Mesenchymal stem cell (in vitro differentiated cells and primary cell): ENCODE results near the gene ADAM12.

Source experiments
- DNase-seq: peaks from one replicate; pipeline ENCODE4 v3.0.0-alpha.2; 2013
- H2AFZ ChIP-seq: one replicate; pipeline ENCODE4 v1.6.1; 2013; ENCODE audit warnings: low read depth, mild to moderate bottlenecking, control low read depth, inconsistent platforms, low read length, moderate library complexity
- H2AK5ac ChIP-seq: 2 replicates; pipeline ENCODE4 v1.6.1; 2013; ENCODE audit warnings: low read length, moderate library complexity, mild to moderate bottlenecking, inconsistent platforms; ENCODE audit not compliant: severe bottlenecking
- H2BK120ac ChIP-seq: one replicate; pipeline ENCODE4 v1.6.1; 2013; ENCODE audit warnings: low read depth, mild to moderate bottlenecking, inconsistent platforms, low read length, moderate library complexity
- H2BK12ac ChIP-seq, 2 experiments: one replicate each; pipeline ENCODE4 v1.6.1; 2013; ENCODE audit warnings: inconsistent platforms in 2 of 2, low read length in 2 of 2, mild to moderate bottlenecking in 2 of 2, moderate library complexity in 2 of 2, control low read depth in 1 of 2
- H2BK15ac ChIP-seq: one replicate; pipeline ENCODE4 v1.6.1; 2013; ENCODE audit warnings: mild to moderate bottlenecking, low read depth, inconsistent platforms; ENCODE audit not compliant: poor library complexity, severe bottlenecking
- H2BK5ac ChIP-seq: 2 replicates; pipeline ENCODE4 v1.6.1; 2013; ENCODE audit warnings: low read depth, mild to moderate bottlenecking, low read length, control low read depth, inconsistent platforms; ENCODE audit not compliant: poor library complexity, severe bottlenecking
- H3K14ac ChIP-seq, 2 experiments: one replicate each; pipeline ENCODE4 v1.6.1; 2013; ENCODE audit warnings: inconsistent platforms in 2 of 2, low read length in 2 of 2, control low read depth in 1 of 2, mild to moderate bottlenecking in 1 of 2, moderate library complexity in 1 of 2
- H3K18ac ChIP-seq, 2 experiments: one replicate each; pipeline ENCODE4 v1.6.1; 2013; ENCODE audit warnings: inconsistent platforms in 2 of 2, low read length in 2 of 2, control low read depth in 1 of 2, low read depth in 1 of 2, mild to moderate bottlenecking in 1 of 2
- H3K23ac ChIP-seq, 2 experiments: one replicate each; pipeline ENCODE4 v1.6.1; 2013; ENCODE audit warnings: inconsistent platforms in 2 of 2, low read length in 2 of 2, mild to moderate bottlenecking in 2 of 2, moderate library complexity in 2 of 2, control low read depth in 1 of 2
- H3K27ac ChIP-seq: 2 replicates; pipeline ENCODE4 v1.5.1; 2013; ENCODE audit warnings: mild to moderate bottlenecking, moderate library complexity, low read length, control low read depth, inconsistent platforms; ENCODE audit not compliant: poor library complexity, severe bottlenecking
- H3K27me3 ChIP-seq, 2 experiments: 2 replicates each; pipeline versions ENCODE4 v1.6.1 to v1.7.0; 2013; ENCODE audit warnings: low read length in 2 of 2, mild to moderate bottlenecking in 2 of 2, moderate library complexity in 2 of 2, control low read depth in 1 of 2, inconsistent platforms in 1 of 2; ENCODE audit not compliant: control insufficient read depth in 1 of 2, insufficient read depth in 1 of 2
- H3K36me3 ChIP-seq, 2 experiments: 2 replicates each; pipeline versions ENCODE4 v1.6.1 to v1.7.0; 2013; ENCODE audit warnings: low read length in 2 of 2, control low read depth in 1 of 2, inconsistent platforms in 1 of 2, low read depth in 1 of 2, mild to moderate bottlenecking in 1 of 2; ENCODE audit not compliant: insufficient read depth in 2 of 2, control insufficient read depth in 1 of 2
- H3K4ac ChIP-seq, 2 experiments: one replicate each; pipeline ENCODE4 v1.6.1; 2013; ENCODE audit warnings: inconsistent platforms in 2 of 2, low read length in 2 of 2, mild to moderate bottlenecking in 2 of 2, moderate library complexity in 2 of 2, control low read depth in 1 of 2, low read depth in 1 of 2
- H3K4me1 ChIP-seq: 2 replicates; pipeline ENCODE4 v1.6.1; 2013; ENCODE audit warnings: low read depth, low read length, control low read depth; ENCODE audit not compliant: control insufficient read depth, insufficient read depth
- H3K4me2 ChIP-seq: 2 replicates; pipeline ENCODE4 v1.6.1; 2013; ENCODE audit warnings: low read length, mild to moderate bottlenecking, inconsistent platforms; ENCODE audit not compliant: poor library complexity, severe bottlenecking
- H3K4me3 ChIP-seq, 2 experiments: 2 replicates each; pipeline versions ENCODE4 v1.5.1 to v1.7.0; 2013; ENCODE audit warnings: low read length in 2 of 2, mild to moderate bottlenecking in 2 of 2, control low read depth in 1 of 2, low read depth in 1 of 2; ENCODE audit not compliant: insufficient read depth in 1 of 2
- H3K79me1 ChIP-seq: replicated peaks from 2 replicates; pipeline ENCODE4 v1.6.1; 2013; ENCODE audit warnings: mild to moderate bottlenecking, control low read depth, low read length, inconsistent platforms; ENCODE audit not compliant: poor library complexity, severe bottlenecking
- H3K9ac ChIP-seq: 2 replicates; pipeline ENCODE4 v1.7.0; 2013; ENCODE audit warnings: mild to moderate bottlenecking, low read length, moderate library complexity
- H3K9me3 ChIP-seq: 2 replicates; pipeline ENCODE4 v1.7.0; 2013; ENCODE audit warnings: mild to moderate bottlenecking, low read length; ENCODE audit not compliant: control insufficient read depth
- H4K8ac ChIP-seq: one replicate; pipeline ENCODE4 v1.6.1; 2013; ENCODE audit warnings: inconsistent platforms, mild to moderate bottlenecking, low read length, moderate library complexity
- H4K91ac ChIP-seq: one replicate; pipeline ENCODE4 v1.6.1; 2013; ENCODE audit warnings: mild to moderate bottlenecking, low read length, inconsistent platforms
- WGBS: methylation state at CpG from one replicate; pipeline ENCODE4 v1.1.7; 2013; ENCODE audit warnings: mixed read lengths; 5-methylcytosine and 5-hydroxymethylcytosine counted together

ADAM12 gene

DNA sequence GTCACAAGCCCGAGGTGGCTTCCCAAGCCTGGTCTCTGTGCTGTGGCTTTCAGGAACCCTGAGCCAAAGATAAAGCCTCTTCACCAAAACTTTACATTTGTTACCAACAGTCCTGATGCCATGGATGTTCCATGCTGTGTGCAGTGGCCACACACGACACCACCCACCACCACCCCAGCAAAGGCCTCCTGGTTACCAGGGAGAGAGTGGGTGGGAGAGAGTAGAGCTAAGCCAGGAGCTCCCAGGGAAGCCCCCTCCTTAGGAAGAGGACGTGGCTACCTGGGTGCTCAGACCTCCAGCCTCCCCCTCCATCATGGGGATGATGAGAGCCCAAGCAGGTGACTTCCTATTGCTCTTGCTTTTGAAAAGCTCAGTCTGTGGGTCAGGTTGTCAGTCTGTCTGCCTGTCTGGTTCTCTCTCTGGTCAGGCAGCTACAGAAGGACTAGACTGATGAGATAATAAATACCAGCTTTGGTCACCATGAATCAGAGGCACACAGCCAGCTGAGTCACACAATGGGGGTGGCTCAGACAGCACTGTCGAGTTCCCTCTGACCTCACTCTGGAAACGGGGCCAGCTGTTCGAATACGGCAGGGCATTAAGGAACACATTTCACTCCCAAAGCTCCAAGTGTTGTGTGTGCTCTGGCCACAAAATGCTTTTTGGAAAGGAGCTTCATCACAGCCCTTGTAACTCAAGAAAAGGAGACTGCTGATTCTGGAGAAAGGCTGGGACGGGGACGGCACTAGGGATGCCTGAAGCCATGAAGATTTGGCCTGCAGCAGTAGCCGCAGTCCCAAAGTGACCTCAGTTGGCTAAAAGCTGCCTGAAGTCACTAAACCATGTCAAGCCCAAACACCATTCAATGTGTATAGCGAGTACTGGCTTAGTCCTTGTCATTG is 325.9 kb downstream of the ADAM12 start:
- H4K91ac ChIP-seq = peak overlapping the region; percentile 77
- H3K14ac ChIP-seq = peak overlapping the region in 1 of 2 experiments; percentile 39
- H2AK5ac ChIP-seq = peak overlapping the region; percentile 82
- H3K27ac ChIP-seq = peak overlapping the region; percentile 89
- DNase-seq = peak; percentile 99
- peak overlapping the region; percentile 71 to 88 for H3K4ac ChIP-seq
- peak overlapping the region; percentile 54 for H4K8ac ChIP-seq
- peaks cover 30 to 59% of the 10 kb centered on the region in 2 experiments for H3K36me3 ChIP-seq
- H3K79me1 ChIP-seq = peaks cover 4% of the 10 kb centered on the region
- peak overlapping the region in 1 of 2 experiments; percentile 36 for H3K4me3 ChIP-seq
- no peak overlapping the region for H3K4me2 ChIP-seq
- 33% methylated on average over 9 of the region's 11 CpGs for WGBS
- H3K9ac ChIP-seq = peak overlapping the region; percentile 86
- H3K18ac ChIP-seq = peak overlapping the region; percentile 92 to 95
- H2AFZ ChIP-seq = no peak overlapping the region
- H3K4me1 ChIP-seq = peaks cover 47% of the 10 kb centered on the region
- H2BK120ac ChIP-seq = peak overlapping the region; percentile 81
- peak overlapping the region in 1 of 2 experiments; percentile 14 for H3K23ac ChIP-seq
- H2BK15ac ChIP-seq = peak overlapping the region; percentile 1
- peak overlapping the region; percentile 80 for H2BK5ac ChIP-seq
- H3K27me3 ChIP-seq = no peaks in the 10 kb centered on the region
- peak overlapping the region; percentile 79 to 83 for H2BK12ac ChIP-seq
- no peaks in the 10 kb centered on the region for H3K9me3 ChIP-seq

DNA sequence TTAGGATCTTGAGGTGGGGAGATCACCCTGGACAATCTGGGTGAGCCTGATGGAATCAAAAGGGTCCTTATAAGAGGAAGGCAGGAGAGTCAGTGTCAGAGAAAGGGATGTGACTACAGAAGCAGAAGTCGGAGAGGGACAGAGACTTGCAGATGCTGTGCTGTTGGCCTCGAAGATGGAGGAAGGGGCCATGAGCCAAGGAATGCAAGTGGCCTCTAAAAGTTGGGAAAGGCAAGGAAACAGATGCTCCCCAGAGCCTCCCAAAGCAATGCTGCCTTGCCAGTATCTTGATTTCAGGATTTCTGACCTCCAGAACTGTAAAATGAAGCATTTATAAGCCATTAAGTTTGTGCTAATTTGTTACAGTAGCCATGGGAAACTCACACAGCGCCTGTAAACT is 326.8 kb downstream of the ADAM12 start:
- Histone ChIP-seq H3K4me3 (peak overlapping the region in 1 of 2 experiments; percentile 18), H2BK12ac (peak overlapping the region; percentile 75 to 95), H2BK15ac (peak overlapping the region; percentile 82), H2BK120ac (peak overlapping the region; percentile 81), H3K4me1 (peaks cover 47% of the 10 kb centered on the region), H3K14ac (peak overlapping the region in 1 of 2 experiments; percentile 72), H3K4ac (peak overlapping the region; percentile 8 to 50), H3K27ac (peak overlapping the region; percentile 89), H3K23ac (no peak overlapping the region), H2AK5ac (peak overlapping the region; percentile 82), H3K79me1 (peaks cover 2% of the 10 kb centered on the region), H3K4me2 (no peak overlapping the region), H3K9me3 (no peaks in the 10 kb centered on the region), H2BK5ac (peak overlapping the region; percentile 80), H2AFZ (no peak overlapping the region), H3K27me3 (no peaks in the 10 kb centered on the region), H3K36me3 (peaks cover 28 to 52% of the 10 kb centered on the region in 2 experiments), H4K8ac (peak overlapping the region; percentile 54), H4K91ac (no peak overlapping the region), H3K18ac (peak overlapping the region; percentile 90 to 92), H3K9ac (peak overlapping the region; percentile 73)
- no peak for DNase-seq
- 53% methylated on average over 3 of the region's 3 CpGs for WGBS

DNA sequence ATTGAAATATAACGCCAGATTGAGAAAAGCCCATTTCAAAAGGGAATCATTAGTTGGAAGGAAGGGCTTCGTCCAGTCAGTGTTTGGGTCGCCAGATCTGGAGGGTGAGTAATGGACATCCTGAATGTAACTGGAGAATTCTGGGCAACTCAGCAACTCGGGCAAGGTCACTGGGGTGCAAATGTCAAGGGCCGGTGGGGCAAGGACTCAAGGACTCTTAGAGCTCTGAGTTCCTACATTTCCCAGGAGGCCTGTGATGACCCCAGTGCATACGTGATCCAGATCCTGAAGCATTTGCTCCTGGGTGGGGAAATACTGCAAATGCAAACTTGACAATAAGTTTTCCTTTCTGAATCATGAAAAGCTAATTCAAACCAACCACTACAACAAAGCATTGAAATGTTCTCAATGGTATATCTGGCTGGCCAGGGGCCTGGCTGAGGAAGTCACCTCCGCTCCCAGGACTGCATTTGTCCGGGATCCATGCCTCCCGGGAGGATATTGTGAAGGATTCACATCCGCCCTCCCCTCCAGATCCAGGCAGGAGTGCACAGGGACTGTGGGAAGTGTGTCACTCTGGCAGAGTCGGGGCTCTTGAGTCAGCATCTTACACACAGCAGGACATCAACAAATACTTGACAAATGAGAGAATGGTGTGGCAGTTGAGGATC is 327.9 kb downstream of the ADAM12 start:
- Histone ChIP-seq H3K27me3 (no peaks in the 10 kb centered on the region), H4K8ac (peak overlapping the region; percentile 64), H3K4me1 (peaks cover 45% of the 10 kb centered on the region), H3K27ac (peak overlapping the region; percentile 89), H2AK5ac (peak overlapping the region; percentile 84), H2BK120ac (peak overlapping the region; percentile 68), H2AFZ (no peak overlapping the region), H3K4ac (peak overlapping the region in 1 of 2 experiments; percentile 89), H3K79me1 (peaks cover 2% of the 10 kb centered on the region), H3K4me3 (peak overlapping the region in 1 of 2 experiments; percentile 3), H2BK15ac (peak overlapping the region; percentile 31), H3K4me2 (no peak overlapping the region), H3K36me3 (peaks cover 21 to 52% of the 10 kb centered on the region in 2 experiments), H3K9ac (peak overlapping the region; percentile 83), H3K23ac (peak overlapping the region in 1 of 2 experiments; percentile 95), H3K14ac (no peak overlapping the region), H3K9me3 (no peaks in the 10 kb centered on the region), H4K91ac (peak overlapping the region; percentile 81), H2BK5ac (peak overlapping the region; percentile 48), H3K18ac (peak overlapping the region; percentile 50 to 95), H2BK12ac (peak overlapping the region; percentile 70 to 93)
- 11% methylated on average over 9 of the region's 11 CpGs for WGBS
- DNase-seq = peak; percentile 96
